Activated gamma-delta T cell (primary cell): ENCODE measurements around the gene ARIH2.
"Not testable (repeated sequence)": the region's sequence is repeated elsewhere in the genome, so short reads cannot be mapped to it uniquely, and the experiment has no call there.

Experiments used
- DNase-seq: peaks from one replicate; lab custom pipeline; 2025; lab: John Stamatoyannopoulos, UW
- total RNA-seq, 2 donors: gene quantifications; one replicate each; lab custom pipeline; 2026; lab: John Stamatoyannopoulos, UW

Gene ARIH2
- total RNA-seq, result 217 to 221 reads per million in 2 donors

GRCh38 chr3:48918388-48919214 lies at the start of gene ARIH2:
Gene ARIH2 (plus strand): TSS chr3:48918842. CDS start chr3:48927559, 8,717 bp downstream.
- peak; percentile 84 for DNase-seq

- DNase-seq, result no peak
These were observed 41.0 kb upstream of the ARIH2 start for GRCh38 chr3:48877671-48878070.

GRCh38 chr3:48879307-48879993 lies 39.2 kb upstream of the ARIH2 start:
- no peak for DNase-seq

- no peak for DNase-seq
These were observed 38.7 kb upstream of the ARIH2 start for GRCh38 chr3:48879994-48880377.

GRCh38 chr3:48881006-48881405 lies 37.6 kb upstream of the ARIH2 start:
- no peak for DNase-seq

GRCh38 chr3:48881652-48882114 lies 37.0 kb upstream of the ARIH2 start:
- no peak for DNase-seq

- no peak for DNase-seq
These were observed 32.9 kb upstream of the ARIH2 start for GRCh38 chr3:48885753-48886152.

- no peak for DNase-seq
These were observed 27.0 kb upstream of the ARIH2 start for GRCh38 chr3:48891606-48892005.

- no peak for DNase-seq
These were observed 24.1 kb upstream of the ARIH2 start for GRCh38 chr3:48894516-48894915.

GRCh38 chr3:48896936-48897335 lies 21.7 kb upstream of the ARIH2 start:
- DNase-seq, result no peak

- no peak for DNase-seq
These were observed 20.9 kb upstream of the ARIH2 start for GRCh38 chr3:48897460-48898376.

- peak; percentile 80 for DNase-seq
These were observed 20.0 kb upstream of the ARIH2 start, which contains the start of gene SLC25A20 for GRCh38 chr3:48898383-48899234. Gene SLC25A20 (minus strand): TSS chr3:48898882. CDS start chr3:48898794, 88 bp downstream.

GRCh38 chr3:48899273-48899672 lies 19.4 kb upstream of the ARIH2 start:
- no peak for DNase-seq

- DNase-seq, result not testable (repeated sequence)
These were observed 11.6 kb upstream of the ARIH2 start for GRCh38 chr3:48907026-48907425.

- DNase-seq, result no peak
These were observed 3.3 kb upstream of the ARIH2 start for GRCh38 chr3:48915296-48915695.

- DNase-seq, result peak; percentile 63
These were observed 835 bp downstream of the ARIH2 start for GRCh38 chr3:48919215-48920138.

GRCh38 chr3:48926425-48927392 lies 8.1 kb downstream of the ARIH2 start:
- DNase-seq, result no peak

GRCh38 chr3:48927928-48928327 lies 9.3 kb downstream of the ARIH2 start:
- DNase-seq, result no peak

GRCh38 chr3:48928679-48929078 lies 10.0 kb downstream of the ARIH2 start:
- DNase-seq, result no peak
